Smooth muscle cell (in vitro differentiated cells): ENCODE measurements around the gene PLD1. TPM values are rescaled to one million over a fixed set of nuclear protein-coding genes. Genes with fewer than 3 reads are reported as not detected.
"Not testable (repeated sequence)": the region's sequence is repeated elsewhere in the genome, so short reads cannot be mapped to it uniquely, and the experiment has no call there.

Experiments
- DNase-seq: peaks from one replicate; lab custom pipeline; 2025; ENCODE audit not compliant: unreplicated experiment; lab: John Stamatoyannopoulos, UW
- H2AFZ ChIP-seq: fragments of 200-600 bp; sonication (generic); 2 replicates; pipeline ENCODE4 v1.6.0; 2016; ENCODE audit warnings: antibody characterized with exemption, low read depth, mild to moderate bottlenecking
- H3F3A ChIP-seq: fragments of 200-600 bp; sonication (generic); 2 replicates; pipeline ENCODE4 v1.6.0; 2017; ENCODE audit warnings: antibody characterized with exemption, low read depth
- H3K27ac ChIP-seq: fragments of 200-600 bp; sonication (generic); 2 replicates; pipeline ENCODE4 v1.5.1; 2016; ENCODE audit warnings: low read depth, mild to moderate bottlenecking
- H3K27me3 ChIP-seq: fragments of 200-600 bp; sonication (generic); 2 replicates; pipeline ENCODE4 v1.6.1; 2016; ENCODE audit warnings: low read depth, mild to moderate bottlenecking
- H3K36me3 ChIP-seq: fragments of 200-600 bp; sonication (generic); 2 replicates; pipeline ENCODE4 v1.5.1; 2016; ENCODE audit warnings: low read depth
- H3K4me1 ChIP-seq: fragments of 200-600 bp; sonication (generic); 2 replicates; pipeline ENCODE4 v1.5.1; 2016; ENCODE audit warnings: low read depth
- H3K4me2 ChIP-seq: fragments of 200-600 bp; sonication (generic); 2 replicates; pipeline ENCODE4 v1.6.0; 2016; ENCODE audit warnings: mild to moderate bottlenecking
- H3K4me3 ChIP-seq: fragments of 200-600 bp; sonication (generic); 2 replicates; pipeline ENCODE4 v1.5.1; 2016; ENCODE audit warnings: mild to moderate bottlenecking
- H3K79me2 ChIP-seq: fragments of 200-600 bp; sonication (generic); 2 replicates; pipeline ENCODE4 v1.6.0; 2016; ENCODE audit warnings: low read depth, mild to moderate bottlenecking
- H3K9ac ChIP-seq: fragments of 200-600 bp; sonication (generic); 2 replicates; pipeline ENCODE4 v1.6.0; 2016; ENCODE audit warnings: low read depth
- H3K9me3 ChIP-seq: fragments of 200-600 bp; sonication (generic); replicated peaks from 2 replicates; pipeline ENCODE4 v1.5.1; 2016; ENCODE audit warnings: low read depth
- H4K20me1 ChIP-seq: fragments of 200-600 bp; sonication (generic); 2 replicates; pipeline ENCODE4 v1.6.0; 2016; ENCODE audit warnings: low read depth
- WGBS: methylation state at CpG from one replicate; pipeline ENCODE4 v1.1.7; 2016; ENCODE audit warnings: low lambda C conversion rate; 5-methylcytosine and 5-hydroxymethylcytosine counted together
- polyA plus RNA-seq: library from polyadenylated mRNA; unstranded; fragments of >200 nt; fragmentation: Nextera tagmentation; extraction: Ambion mirVana; gene quantifications from 2 replicates; pipeline ENCODE4 v1.2.1, GENCODE V29; 2016
- total RNA-seq: library from RNA; depleted of rRNA; stranded (reverse); fragments of >200 nt; gene quantifications from 2 replicates; pipeline ENCODE4 v1.2.3, GENCODE V29; 2014
- TF ChIP-seq, protein P1 (sequence below): fragments of 200-600 bp; sonication (generic); IDR thresholded peaks from 2 replicates; pipeline ENCODE4 v1.5.1; 2017; ENCODE audit warnings: borderline replicate concordance, mild to moderate bottlenecking, antibody characterized with exemption; ENCODE audit not compliant: insufficient read depth, poor library complexity, severe bottlenecking

The PLD1 gene, protein sequence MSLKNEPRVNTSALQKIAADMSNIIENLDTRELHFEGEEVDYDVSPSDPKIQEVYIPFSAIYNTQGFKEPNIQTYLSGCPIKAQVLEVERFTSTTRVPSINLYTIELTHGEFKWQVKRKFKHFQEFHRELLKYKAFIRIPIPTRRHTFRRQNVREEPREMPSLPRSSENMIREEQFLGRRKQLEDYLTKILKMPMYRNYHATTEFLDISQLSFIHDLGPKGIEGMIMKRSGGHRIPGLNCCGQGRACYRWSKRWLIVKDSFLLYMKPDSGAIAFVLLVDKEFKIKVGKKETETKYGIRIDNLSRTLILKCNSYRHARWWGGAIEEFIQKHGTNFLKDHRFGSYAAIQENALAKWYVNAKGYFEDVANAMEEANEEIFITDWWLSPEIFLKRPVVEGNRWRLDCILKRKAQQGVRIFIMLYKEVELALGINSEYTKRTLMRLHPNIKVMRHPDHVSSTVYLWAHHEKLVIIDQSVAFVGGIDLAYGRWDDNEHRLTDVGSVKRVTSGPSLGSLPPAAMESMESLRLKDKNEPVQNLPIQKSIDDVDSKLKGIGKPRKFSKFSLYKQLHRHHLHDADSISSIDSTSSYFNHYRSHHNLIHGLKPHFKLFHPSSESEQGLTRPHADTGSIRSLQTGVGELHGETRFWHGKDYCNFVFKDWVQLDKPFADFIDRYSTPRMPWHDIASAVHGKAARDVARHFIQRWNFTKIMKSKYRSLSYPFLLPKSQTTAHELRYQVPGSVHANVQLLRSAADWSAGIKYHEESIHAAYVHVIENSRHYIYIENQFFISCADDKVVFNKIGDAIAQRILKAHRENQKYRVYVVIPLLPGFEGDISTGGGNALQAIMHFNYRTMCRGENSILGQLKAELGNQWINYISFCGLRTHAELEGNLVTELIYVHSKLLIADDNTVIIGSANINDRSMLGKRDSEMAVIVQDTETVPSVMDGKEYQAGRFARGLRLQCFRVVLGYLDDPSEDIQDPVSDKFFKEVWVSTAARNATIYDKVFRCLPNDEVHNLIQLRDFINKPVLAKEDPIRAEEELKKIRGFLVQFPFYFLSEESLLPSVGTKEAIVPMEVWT
- total RNA-seq = 33.8 and 36.1 TPM in 2 replicates
- polyA plus RNA-seq = 15.2 and 15.6 TPM in 2 replicates

DNA sequence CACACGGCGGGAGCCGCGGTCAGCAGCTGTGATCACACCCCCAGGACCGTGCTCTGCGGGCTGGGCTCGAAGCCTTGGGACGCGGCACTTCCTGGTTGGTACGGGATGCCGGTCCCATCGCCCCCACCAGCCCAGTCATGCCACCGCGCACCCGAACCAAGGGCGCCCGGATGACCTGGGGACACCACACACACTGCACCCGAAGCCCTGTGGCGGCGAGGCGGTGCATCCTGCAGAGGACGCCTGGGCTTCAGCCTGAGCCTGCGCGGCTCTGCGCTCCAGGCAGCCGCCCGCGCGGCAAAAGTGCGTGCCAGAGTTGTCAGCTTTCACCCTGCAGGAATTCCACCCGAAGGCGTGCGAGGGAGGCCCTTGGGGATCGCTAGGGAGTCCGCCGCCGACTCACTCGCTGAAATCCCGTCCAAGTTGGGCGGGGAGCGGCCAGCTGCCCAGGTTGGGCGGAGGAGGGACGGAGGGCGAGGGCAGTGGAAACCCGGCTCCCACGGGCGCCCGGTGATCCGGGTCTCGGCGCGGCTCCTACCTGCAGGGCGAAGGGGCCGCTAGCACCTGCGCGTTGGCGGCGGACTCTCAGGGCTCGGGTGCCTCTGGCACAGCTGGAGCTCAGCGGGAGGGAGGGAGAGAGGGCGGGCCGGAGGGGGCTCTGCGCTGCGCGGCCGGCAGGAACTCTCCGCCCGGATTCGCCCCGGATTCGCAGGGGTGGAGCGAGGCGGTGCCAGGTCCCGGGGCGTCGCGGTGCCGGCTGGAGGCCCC is at the start of gene PLD1:
PLD1 (minus strand) TSS at position 623 of the 768 bp plus-strand sequence. CDS start 72,432 bp downstream, outside the sequence.
- peak within 1 kb of the TSS; percentile 90 for H3K9ac ChIP-seq
- no peaks in the 10 kb centered on the region for H3K4me1 ChIP-seq
- H3K36me3 ChIP-seq = no peaks in the 10 kb centered on the region
- H3K27me3 ChIP-seq = no peaks in the 10 kb centered on the region
- H3K4me3 ChIP-seq = peak within 1 kb of the TSS; percentile 66
- peaks cover 31% of the 10 kb centered on the region for H3K79me2 ChIP-seq
- peak within 1 kb of the TSS; percentile 78 for H2AFZ ChIP-seq
- DNase-seq = peak; percentile 89
- TF ChIP-seq, protein P1, sequence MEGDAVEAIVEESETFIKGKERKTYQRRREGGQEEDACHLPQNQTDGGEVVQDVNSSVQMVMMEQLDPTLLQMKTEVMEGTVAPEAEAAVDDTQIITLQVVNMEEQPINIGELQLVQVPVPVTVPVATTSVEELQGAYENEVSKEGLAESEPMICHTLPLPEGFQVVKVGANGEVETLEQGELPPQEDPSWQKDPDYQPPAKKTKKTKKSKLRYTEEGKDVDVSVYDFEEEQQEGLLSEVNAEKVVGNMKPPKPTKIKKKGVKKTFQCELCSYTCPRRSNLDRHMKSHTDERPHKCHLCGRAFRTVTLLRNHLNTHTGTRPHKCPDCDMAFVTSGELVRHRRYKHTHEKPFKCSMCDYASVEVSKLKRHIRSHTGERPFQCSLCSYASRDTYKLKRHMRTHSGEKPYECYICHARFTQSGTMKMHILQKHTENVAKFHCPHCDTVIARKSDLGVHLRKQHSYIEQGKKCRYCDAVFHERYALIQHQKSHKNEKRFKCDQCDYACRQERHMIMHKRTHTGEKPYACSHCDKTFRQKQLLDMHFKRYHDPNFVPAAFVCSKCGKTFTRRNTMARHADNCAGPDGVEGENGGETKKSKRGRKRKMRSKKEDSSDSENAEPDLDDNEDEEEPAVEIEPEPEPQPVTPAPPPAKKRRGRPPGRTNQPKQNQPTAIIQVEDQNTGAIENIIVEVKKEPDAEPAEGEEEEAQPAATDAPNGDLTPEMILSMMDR = no peak
- H3K4me2 ChIP-seq = peak within 1 kb of the TSS; percentile 83
- H3K9me3 ChIP-seq = no peaks in the 10 kb centered on the region
- no peaks in the 10 kb centered on the region for H4K20me1 ChIP-seq
- H3F3A ChIP-seq = peaks cover 8% of the 10 kb centered on the region
- WGBS = under 1% methylated on average over 77 of the region's 78 CpGs
- H3K27ac ChIP-seq = peak within 1 kb of the TSS; percentile 95

DNA sequence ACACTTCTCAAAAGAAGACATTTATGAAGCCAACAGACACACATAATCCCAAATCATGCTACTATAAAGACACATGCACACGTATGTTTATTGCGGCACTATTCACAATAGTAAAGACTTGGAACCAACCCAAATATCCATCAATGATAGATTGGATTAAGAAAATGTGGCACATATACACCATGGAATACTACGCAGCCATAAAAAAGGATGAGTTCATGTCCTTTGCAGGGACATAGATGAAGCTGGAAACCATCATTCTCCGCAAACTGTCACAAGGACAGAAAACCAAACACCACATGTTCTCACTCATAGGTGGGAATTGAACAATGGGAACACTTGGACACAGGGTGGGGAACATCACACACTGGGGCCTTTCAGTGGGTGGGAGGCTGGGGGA is 48.5 kb upstream of the PLD1 start:
- WGBS = over 99% methylated on average over 4 of the region's 4 CpGs
- not testable (repeated sequence) for H3K36me3 ChIP-seq, H3K79me2 ChIP-seq, H2AFZ ChIP-seq, H3K9me3 ChIP-seq, H3K4me2 ChIP-seq, H3K9ac ChIP-seq, H3F3A ChIP-seq, H3K4me1 ChIP-seq, H3K27ac ChIP-seq, H3K4me3 ChIP-seq, H4K20me1 ChIP-seq, DNase-seq, H3K27me3 ChIP-seq

DNA sequence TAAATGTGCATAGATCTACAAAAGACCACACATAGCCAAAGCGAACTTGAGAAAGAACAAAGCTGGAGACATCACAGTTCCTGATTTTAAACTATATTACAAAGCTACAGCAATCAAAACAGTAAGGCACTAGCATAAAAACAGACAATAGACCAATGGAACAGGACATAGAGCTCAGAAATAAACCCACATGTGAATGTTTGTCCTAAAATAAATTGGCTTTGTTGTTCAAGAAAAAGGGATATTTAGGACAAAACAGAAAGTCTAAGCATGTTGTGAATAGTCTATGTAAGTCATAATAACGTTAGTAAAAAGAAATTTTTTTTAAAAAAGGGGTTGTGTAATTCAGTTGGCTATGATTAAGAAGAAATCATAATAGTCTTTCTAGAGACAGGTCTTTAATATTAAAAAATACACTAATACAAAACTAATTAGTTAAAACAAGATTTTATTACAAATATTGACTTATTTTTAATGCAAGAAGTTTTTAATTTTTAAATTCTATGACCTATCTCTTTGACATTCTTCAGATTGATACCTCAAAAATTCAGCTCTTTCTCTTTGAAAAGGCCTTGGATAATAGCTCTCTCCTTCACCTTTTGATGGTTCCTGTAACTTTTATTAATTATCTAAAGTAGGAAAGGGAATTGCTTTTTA is 44.5 kb upstream of the PLD1 start:
- WGBS = 89% methylated on average over 2 of the region's 2 CpGs
- no peak overlapping the region for H3K4me2 ChIP-seq
- H2AFZ ChIP-seq = no peak overlapping the region
- no peak for DNase-seq
- no peaks in the 10 kb centered on the region for H3K36me3 ChIP-seq
- TF ChIP-seq, protein P1 = no peak
- no peaks in the 10 kb centered on the region for H3K79me2 ChIP-seq
- no peaks in the 10 kb centered on the region for H3K27me3 ChIP-seq
- H3F3A ChIP-seq = peaks cover 18% of the 10 kb centered on the region
- H3K4me1 ChIP-seq = peaks cover 8% of the 10 kb centered on the region
- H3K27ac ChIP-seq = no peak overlapping the region
- peaks cover 5% of the 10 kb centered on the region for H3K9me3 ChIP-seq
- H3K9ac ChIP-seq = no peak overlapping the region
- no peaks in the 10 kb centered on the region for H4K20me1 ChIP-seq
- H3K4me3 ChIP-seq = no peak overlapping the region
